GM13976 (cell line): ENCODE results near the gene DOCK4.

Experiments used
- DNase-seq: peaks from one replicate; pipeline ENCODE4 v3.0.0; 2012; ENCODE audit warnings: low spot score
- in situ Hi-C: fragments of 300-500 bp; cut with MboI; formaldehyde crosslinking; loops from one replicate; pipeline ENCODE4 v1.12.0; 2022; ENCODE audit warnings: low sequenced_read_pairs, mixed read lengths, inconsistent platforms; ENCODE audit not compliant: unreplicated experiment
- TF ChIP-seq, protein P1 (sequence below): IDR thresholded peaks from 2 replicates; pipeline ENCODE4 v1.5.1; 2012; ENCODE audit warnings: borderline replicate concordance, mild to moderate bottlenecking; ENCODE audit not compliant: insufficient read depth; ENCODE audit errors: extremely low read depth, missing control alignments, control extremely low read depth

DOCK4 gene

GRCh38 chr7:111788286-111789047 is 417.7 kb downstream of the DOCK4 start:
- DNase-seq, result no peak
- in situ Hi-C loops, result no loop called here
- TF ChIP-seq, protein P1, sequence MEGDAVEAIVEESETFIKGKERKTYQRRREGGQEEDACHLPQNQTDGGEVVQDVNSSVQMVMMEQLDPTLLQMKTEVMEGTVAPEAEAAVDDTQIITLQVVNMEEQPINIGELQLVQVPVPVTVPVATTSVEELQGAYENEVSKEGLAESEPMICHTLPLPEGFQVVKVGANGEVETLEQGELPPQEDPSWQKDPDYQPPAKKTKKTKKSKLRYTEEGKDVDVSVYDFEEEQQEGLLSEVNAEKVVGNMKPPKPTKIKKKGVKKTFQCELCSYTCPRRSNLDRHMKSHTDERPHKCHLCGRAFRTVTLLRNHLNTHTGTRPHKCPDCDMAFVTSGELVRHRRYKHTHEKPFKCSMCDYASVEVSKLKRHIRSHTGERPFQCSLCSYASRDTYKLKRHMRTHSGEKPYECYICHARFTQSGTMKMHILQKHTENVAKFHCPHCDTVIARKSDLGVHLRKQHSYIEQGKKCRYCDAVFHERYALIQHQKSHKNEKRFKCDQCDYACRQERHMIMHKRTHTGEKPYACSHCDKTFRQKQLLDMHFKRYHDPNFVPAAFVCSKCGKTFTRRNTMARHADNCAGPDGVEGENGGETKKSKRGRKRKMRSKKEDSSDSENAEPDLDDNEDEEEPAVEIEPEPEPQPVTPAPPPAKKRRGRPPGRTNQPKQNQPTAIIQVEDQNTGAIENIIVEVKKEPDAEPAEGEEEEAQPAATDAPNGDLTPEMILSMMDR, result no peak

DNA sequence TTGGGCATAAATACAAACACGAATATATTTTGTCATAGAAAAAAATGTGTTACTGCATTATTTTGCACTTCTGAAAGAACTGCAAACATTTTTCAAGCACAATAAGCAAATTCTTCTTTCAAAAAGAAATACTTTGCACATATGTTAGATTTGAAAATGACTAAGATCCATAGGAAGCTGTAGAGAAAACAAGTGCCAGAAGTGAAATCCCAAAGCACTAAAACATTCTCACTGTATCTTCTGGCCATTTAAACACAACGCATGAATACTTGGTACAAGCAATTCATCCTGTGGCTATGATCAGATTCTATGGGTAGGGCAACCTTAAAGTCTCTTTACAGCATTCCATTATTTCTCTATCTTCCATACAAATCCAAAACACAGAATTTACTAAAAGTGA is 418.5 kb downstream of the DOCK4 start:
- in situ Hi-C loops, result no loop called here
- TF ChIP-seq, protein P1, result no peak
- DNase-seq, result no peak

DNA sequence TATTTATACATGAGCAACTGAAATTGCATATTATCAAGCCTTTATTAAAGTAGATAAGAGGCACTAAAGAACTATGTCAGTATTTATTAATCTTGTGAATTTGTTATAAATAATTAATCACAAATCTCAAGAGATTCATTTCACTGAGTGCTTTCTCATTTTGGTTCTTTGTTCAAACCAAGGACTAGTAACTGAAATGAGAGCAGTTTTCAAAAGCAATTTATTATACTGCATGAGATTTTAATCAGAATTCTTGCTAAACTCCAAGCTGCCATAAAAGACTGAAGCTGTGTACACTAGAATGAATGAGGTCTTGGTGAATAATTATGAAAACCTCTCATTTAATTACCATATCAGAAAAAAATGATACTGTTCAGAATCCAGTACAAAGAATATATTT is 419.1 kb downstream of the DOCK4 start:
- in situ Hi-C loops, result no loop called here
- TF ChIP-seq, protein P1, result no peak
- no peak for DNase-seq

DNA sequence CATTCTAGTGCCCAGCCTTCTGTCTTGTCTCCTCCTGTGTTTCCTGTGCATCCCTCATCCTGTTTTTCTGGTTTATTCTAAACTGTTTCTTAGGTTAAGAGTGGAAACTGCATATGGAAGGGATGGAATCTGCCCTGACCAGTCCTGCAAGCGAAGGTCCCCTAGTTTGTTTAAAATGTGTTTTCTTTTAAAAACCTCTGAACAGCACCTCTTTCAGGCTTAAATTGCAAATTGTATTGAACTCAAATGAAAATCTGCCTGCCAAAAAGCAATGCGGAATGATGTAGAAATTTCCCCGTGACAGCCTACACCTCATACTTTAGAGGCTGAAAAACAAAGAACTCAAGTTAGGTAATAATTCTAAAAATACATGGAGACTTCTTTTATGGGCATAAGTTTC is 421.1 kb downstream of the DOCK4 start:
- DNase-seq, result no peak
- TF ChIP-seq, protein P1, result no peak
- in situ Hi-C loops, result no loop called here

DNA sequence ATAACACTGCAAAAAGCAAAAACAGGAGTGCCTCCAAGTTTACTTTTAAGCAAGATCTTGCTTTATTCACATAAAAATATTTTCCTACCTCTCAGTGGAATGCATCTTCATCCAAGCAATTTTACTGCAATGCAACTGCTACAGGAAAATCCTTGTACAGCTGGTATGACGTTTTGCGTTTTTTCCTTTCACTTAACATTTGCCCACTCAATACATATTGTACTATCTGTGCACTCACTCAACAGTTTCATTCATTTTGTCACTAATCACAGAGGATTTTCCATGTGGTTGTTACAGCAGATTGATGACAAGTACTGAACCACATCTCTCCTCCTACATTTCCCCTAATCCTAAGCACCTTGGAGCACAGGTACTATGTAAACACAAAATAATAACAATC is 421.9 kb downstream of the DOCK4 start:
- TF ChIP-seq, protein P1, result no peak
- in situ Hi-C loops, result no loop called here
- no peak for DNase-seq

DNA sequence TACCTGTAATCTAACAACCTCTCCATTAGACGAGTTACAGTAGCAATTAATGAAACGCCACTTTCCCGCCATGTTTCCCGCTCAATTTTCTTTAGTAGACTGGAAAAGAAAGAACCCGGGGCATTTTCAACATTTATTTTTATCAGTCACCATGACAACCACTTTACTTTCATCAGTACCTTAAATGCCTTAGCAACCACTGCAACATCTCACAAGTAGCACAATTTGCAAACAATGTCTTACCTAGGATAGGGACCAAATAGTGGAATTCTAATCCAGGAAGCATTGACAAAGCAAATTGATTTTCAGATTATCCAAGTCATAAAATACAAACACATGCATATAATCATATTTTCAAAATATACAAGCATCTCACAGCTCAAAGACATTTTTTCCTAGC is 422.3 kb downstream of the DOCK4 start:
- DNase-seq, result no peak
- in situ Hi-C loops, result no loop called here
- TF ChIP-seq, protein P1, result no peak

GRCh38 chr7:111780527-111780926 is 425.7 kb downstream of the DOCK4 start:
- in situ Hi-C loops, result no loop called here
- TF ChIP-seq, protein P1, result no peak
- no peak for DNase-seq
